T-helper 1 cell treated with Interleukin-12 subunit alpha and Interleukin-12 subunit beta and Interleukin-4 antibody, amounts not matched to agents 30 ng/mL and 1 ng/mL, for 36 hours (primary cell): ENCODE results near the gene CHKB. TPM values are rescaled to one million over a fixed set of nuclear protein-coding genes. Genes with fewer than 3 reads are reported as not detected.

Source experiments
- intact Hi-C: fragments of 100-400 bp; cut with micrococcal nuclease; formaldehyde crosslinking; loops from one replicate; pipeline ENCODE4 v1.15.1; 2024
- total RNA-seq: library from RNA; stranded (reverse); gene quantifications from 2 replicates; pipeline ENCODE4 v1.2.3, GENCODE V29; 2022

CHKB gene
- total RNA-seq, 1 donor from 2014 or later, result 132 TPM

DNA sequence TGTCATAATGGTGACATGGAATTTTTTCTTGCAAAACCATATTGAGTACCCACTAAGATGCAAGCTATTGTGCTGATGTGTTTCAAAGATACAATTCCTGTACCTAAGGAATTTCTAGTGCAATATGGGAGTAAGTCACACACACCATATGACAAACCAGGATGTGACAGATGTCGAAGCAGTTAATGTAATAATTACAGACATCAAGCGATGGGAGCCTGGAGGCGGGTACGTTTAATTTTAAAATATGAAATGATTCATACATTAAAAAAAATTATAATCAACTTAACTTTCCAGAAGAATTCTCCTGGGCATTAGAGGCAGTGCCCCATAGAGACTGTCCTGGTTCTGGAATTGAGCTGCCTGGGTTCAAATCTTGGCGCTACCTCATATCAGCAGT, 25.9 kb downstream of the CHKB start:
- intact Hi-C loops, result no loop called here

DNA sequence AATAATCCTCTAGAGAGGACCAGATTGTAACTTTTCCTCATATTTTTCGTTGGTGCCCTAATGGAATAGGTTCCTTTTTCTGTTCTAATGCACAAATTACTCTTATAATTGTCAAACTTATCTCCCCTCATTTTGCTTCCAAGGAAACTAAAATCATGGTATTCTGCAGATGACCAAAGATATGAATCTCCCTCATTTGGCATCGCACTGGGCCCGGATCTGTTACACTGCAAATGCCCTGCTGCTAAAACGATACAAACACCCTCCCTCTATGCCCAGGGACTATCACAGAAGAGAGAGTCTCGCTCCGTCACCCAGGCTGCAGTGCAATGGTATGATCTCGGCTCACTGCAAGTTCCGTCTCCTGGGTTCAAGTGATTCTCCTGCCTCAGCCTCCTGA, 29.3 kb downstream of the CHKB start:
- intact Hi-C loops, result no loop called here

DNA sequence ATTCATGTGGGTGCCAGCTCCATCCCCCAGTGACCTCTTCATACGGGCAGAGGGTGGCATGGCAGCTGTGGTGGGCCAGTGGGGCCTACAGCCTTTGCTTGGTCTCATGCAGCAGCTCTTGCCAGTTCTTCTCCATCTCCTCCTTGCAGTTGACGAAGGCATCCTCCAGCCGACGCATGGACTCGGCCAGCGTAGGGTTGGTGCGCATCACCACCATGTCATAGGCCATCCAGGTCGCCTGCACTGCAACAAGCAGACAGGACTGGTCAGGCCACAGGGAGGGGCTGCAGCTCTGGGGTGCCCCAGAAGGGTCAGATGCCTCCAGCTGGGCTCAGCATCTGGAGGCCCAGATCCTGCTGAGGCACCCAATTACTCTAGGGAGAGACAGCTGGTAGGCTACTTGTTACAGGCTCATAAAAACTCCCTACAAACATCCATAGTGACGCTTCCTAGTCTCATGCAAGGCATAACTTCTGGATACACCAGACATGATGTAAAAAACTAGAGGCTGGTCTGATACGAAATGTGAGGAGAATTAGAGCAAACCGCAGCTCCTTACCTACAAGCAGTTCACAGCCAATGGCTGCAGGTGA, 31.4 kb downstream of the CHKB start:
- intact Hi-C loops, result no loop called here

DNA sequence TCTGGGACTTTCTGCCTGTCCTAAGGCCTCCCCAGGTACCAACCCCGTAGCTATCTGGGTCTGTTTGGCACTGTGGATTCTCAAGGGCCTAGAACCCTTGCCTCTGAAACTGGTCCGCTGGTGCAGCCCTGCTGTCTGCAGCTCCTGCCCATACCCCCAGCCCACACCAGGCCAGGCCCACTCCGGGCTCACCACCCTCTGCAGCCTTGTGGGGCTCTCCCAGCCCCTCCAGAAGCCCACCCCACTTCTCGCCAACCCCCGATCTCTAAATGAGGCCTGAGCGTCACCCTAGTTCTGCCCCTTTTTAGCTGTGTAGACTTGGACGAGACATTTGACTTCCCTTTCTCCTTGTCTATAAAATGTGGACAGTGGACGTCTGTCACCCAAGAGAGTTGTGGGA, 32.3 kb downstream of the CHKB start:
- intact Hi-C loops, result no loop called here

DNA sequence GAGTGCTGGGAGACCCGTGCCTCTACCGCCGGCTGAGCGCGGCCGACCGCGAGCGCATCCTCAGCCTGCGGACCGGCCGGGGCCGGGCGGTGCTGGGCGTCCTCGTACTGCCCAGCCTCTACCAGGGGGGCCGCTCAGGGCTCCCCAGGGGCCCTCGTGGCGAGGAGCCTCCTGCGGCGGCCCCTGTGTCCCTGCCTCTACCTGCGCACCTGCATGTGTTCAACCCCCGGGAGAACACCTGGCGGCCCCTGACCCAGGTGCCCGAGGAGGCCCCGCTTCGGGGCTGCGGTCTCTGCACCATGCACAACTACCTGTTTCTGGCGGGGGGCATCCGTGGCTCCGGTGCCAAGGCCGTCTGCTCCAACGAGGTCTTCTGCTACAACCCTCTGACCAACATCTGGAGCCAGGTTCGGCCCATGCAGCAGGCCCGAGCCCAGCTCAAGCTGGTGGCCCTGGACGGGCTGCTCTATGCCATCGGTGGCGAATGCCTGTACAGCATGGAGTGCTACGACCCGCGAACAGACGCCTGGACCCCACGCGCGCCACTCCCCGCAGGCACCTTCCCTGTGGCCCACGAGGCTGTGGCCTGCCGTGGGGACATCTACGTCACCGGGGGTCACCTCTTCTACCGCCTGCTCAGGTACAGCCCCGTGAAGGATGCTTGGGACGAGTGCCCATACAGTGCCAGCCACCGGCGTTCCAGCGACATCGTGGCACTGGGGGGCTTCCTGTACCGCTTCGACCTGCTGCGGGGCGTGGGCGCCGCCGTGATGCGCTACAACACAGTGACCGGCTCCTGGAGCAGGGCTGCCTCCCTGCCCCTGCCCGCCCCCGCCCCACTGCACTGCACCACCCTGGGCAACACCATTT, 33.5 kb downstream of the CHKB start:
- intact Hi-C loops, result no loop called here

DNA sequence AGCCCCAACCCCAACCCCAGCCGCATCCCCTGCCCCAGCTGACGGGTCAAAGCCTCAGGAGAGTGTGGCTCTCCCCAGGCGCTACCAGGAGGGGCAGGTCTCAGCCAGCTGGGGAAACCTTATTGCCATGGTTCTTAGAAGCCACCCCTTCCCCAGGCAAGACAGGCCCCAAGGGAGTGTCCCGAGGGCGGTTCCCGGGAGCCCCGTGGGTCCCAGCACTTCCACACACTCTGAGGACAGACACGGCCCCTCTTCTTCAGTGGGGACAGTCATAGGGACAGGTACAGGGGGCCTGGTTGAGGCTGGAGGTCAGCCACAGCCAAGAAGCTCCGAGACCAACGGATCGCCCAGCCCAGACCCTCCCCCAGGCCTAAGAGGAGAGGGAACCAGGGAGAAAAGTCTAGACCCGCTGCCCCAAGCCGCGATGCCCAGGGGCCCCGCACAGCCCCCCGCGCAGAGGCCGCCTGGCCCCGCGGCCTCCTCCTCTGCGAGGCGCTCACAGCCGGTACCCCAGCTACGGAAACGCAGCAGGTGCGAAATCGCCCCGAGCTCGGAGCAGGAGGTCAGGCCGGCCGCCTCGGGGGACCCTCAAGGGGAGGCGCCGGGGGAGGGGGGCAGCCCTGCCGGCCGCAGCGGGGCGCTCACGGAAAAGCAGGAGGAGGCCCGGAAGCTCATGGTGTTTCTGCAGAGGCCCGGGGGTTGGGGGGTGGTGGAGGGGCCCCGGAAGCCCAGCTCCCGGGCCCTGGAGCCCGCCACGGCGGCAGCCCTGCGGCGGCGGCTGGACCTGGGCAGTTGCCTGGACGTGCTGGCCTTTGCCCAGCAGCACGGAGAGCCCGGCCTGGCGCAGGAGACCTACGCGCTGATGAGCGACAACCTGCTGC, 34.4 kb downstream of the CHKB start:
- intact Hi-C loops, result no loop called here

DNA sequence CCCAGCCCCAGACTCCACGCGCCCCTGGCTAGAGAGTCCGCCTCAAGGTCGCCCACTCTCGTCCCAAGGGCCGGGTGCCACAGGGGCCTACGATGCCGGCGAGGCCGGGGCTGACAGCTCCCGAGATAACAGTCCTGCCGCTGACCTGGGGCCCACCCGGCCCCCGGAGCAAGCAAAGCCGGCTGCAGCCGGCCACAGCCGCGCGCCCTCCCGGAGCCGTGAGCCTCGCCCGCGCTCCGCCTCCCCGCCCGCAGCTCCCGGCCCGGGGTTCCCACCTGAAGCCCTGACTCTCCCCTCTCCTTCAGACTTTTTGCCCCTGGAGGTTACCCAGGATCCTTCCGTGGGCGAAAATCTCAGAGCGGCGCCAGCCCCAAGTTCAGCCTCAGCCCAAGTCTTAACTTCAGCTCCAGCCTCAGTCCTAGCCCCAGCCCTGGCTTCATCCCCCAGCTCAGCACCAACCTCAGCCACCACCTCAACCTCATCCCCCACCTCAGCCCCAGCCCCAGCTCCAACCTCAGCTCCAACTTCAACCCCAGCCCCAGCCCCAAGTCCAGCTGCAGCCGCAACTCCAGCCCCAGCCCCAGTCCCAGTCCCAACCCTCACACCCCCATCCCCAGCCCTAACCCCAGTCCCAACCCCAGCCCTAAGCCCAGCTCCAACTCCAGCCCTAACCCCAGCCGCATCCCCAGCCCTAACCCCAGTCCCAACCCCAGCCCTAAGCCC, 35.2 kb downstream of the CHKB start:
- intact Hi-C loops, result no loop called here

DNA sequence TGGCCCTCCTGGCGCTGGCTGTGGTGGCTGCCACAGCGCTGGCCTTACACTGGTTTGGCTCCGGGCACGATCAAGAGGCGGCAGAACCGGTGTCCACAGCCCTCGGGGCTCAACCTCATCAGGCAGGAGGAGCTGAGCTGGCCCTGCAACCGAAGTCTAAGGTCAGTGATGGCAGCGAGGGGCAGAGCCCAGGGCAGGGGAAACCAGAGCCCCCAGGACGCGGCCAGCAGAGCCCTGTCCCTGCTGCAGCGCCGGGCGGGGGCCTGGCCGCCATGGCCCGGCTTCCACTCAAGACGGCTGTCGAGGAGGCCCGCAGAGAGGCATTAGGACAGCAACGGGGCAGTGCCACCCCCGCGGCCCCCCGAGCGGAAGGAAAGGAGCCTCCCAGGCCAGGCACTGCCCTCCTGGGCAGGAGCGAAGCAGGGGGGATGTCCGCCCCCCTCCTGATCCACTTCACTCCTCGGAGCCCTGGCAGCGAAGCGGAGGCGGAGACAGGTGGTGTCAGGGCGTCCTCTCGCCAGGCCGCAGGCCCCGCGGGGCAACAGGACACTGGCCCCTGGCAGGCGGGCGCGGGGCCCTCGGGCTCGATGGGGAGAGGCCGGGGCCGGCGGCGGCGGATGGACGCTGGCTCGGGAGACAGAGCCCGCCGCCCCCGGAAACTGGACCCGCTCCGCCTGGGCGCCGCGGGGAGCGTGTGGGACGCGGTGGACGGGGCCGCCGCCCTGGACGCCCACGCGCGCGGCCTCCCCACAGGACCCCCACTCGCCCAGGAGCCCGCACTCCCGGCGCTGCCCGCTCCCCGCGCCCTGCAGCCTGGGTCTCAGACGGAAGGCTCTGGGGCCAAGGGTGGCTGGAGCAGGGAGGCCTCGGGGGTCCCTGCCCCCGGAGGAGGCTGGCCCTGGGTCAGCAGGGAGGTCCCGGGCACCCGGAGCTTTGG, 36.1 kb downstream of the CHKB start:
- intact Hi-C loops, result no loop called here

DNA sequence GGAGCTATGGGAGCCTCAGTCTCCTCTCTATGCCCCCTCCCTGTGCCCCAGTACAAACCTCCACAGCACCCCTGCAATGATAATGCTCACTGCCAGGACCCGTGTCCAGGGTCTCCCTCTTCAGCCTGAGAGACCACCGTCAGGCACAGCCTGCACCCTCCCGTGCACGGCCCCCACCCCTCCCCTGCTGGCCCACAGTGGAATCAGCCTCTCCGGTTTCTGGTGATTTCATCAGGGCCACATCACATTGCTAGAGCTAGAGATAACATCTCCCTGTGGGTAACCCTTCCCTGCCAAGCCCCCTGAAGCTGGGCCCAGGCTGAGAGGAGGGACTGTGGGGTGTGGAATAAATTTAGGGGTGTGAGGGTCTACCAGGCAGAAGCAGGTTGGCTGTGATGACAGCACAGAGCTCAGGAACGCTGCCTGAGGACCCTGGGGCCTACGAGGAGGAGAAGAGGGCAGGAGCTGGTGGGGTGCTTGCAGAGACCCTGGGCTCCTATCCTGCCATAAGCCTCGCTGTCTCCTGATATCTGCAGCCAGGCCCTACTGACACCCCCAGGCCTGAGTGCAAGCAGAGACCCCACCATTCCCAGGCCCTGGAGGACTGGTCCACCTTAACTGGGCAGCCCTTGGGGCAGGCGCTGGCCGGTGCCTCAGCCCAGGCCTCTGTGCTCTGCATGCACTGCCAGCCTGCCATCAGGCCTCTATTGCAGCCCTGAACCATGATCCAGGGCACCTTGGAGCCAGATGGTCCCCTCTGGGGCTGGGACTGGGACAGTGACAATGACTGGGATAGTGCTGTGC, 36.9 kb downstream of the CHKB start, which contains the start of gene KLHDC7B:
KLHDC7B (plus strand) TSS at position 378 of the 804 bp plus-strand sequence; CDS start at position 723, 345 bp downstream.
- intact Hi-C loops, result no loop called here

DNA sequence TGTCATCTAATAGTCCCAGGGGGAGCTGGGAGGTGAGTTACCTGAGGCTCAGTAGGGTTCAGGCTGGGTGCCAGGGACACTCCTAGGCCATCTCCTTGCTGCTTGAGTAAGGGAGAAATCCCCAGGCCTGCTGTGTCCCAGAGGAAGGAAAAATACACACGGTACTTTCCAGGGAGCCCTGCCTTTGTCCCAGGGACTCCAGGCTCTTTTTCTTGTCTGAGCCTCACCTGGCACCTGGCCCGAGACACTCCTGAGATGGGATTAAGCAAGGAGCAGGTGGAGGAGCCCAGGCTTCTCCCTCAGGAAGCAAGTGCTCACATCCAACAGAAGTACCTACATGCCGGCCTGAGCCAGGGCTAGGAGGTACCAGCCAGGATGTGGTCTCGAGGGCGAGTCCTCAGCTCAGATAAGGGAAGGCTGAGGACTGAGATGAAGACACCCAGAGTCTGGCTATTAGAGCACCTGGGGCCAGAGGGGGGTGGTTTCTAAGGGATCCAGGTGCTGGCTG, 37.8 kb downstream of the CHKB start:
- intact Hi-C loops, result loop anchor here (1.0 to 5.0 kb wide), 4 partner anchors 14 to 76 kb away; partner anchors contain the start of genes SYCE3 and TYMP

DNA sequence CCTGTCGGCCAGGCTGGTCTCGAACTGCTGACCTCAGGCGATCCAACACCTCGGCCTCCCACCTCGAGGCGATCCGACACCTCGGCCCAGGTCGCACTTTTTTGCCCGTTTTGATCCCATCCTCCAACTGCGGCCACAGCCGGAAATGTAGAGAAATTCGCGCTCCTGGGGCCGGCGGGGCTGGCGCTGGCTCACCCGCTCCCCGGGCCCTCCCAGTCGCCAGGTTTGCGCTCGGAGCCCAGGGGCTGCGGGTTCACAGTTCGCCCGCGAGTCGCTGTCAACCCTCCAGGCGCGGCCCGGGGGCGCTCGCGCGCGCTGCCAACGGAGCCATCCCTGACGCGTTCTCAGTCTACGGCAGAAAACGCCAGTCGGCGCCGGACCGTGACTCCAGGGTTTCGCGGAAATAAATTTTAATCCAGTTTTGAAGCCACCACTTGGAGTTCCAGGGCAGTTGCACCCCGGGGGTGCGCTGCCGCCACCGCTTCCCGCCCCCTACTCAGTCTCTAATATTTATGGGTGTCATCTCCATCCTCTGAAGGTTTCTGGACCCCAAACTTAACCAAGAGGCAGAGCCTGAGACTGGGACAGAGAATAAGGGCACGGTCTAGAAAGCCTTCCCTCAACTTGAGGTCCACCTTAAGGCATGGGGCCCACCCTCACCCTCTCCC, 38.4 kb downstream of the CHKB start:
- intact Hi-C loops, result loop anchor here (1.0 to 5.0 kb wide), 4 partner anchors 14 to 76 kb away; partner anchors contain the start of genes SYCE3 and TYMP

DNA sequence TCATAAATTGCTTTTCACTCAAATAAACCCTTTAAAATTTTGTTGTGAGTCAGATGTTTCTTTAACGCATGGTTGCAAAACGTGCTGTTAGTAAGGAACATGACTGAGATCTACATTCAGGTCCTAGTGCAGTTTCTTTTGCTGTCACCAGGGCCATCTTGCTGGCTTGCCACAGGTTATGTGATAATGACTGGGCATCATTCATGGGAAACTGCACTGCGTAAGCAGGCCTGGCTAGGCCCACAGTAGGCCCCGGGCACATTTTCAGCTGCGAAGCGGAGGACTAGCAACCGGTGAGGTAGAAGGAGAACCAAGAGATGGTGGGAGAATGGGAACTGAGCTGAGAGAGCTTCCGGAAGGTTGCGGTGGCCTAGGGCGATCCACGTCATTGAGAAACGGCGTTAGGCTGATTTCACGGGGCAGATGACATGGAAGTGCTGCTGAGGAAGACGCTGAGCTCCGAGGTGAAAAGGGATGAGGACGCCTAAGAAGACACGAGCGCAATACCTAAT, 40.2 kb downstream of the CHKB start:
- intact Hi-C loops, result loop anchor here (5.0 kb wide), 1 partner anchor 70 kb away; no protein-coding TSS in a partner anchor

DNA sequence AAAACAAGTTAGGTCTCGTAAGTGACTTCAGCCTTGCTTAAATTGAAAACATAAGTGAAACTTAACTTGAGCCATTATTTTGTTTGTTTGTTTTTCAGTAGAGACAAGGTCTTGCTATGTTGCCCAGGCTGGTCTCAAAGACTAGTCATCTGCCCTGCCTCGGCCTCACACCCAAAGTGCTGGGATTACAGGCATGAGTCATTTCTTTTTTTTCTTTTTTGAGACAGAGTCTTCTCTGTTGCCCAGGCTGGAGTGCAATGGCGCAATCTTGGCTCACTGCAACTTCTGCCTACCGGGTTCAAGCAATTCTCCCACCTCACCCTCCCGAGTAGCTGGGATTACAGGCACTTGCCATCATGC, 41.0 kb downstream of the CHKB start:
- intact Hi-C loops, result loop anchor here (5.0 kb wide), 1 partner anchor 69 kb away; no protein-coding TSS in a partner anchor

DNA sequence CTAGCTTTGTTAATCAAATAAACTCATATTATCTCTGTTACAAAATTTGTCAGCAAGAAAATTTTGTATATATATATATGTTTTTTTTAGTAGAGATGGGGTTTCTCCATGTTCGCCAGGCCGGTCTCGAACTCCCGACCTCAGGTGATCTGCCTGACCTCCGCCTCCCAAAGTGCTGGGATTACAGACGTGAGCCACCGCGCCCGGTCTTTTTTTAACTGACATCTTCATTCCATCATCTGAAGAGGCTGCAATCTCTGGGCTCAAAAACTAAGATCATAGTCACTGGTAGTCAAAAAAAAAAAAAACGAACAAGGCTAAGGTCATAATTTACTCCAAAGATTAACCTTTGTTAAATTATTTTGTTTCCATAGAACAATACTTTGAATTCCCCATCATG, 42.3 kb downstream of the CHKB start:
- intact Hi-C loops, result loop anchor here (5.0 kb wide), 1 partner anchor 68 kb away; no protein-coding TSS in a partner anchor

DNA sequence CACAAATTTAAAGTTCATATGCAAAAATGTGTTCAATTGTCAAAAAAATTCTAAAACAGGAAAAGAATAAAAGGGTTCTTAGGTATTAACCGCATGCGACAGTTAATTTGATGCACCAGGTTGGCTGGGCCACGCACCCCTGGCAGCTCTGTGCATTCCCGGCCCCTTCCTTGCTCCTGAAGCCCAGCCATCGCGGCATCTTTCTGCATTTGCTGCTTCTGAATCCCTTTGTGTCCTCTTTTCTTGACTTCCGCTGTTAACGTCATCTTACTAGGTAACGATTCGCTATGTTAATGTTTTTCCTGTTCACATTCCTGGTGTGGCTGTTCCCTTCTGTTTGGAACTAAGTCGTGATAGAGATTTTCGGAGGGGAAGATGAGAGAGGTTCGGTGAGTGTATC, 44.9 kb downstream of the CHKB start:
- intact Hi-C loops, result loop anchor here (2.0 kb wide), 1 partner anchor 45 kb away; the partner anchor contains the start of gene CHKB

DNA sequence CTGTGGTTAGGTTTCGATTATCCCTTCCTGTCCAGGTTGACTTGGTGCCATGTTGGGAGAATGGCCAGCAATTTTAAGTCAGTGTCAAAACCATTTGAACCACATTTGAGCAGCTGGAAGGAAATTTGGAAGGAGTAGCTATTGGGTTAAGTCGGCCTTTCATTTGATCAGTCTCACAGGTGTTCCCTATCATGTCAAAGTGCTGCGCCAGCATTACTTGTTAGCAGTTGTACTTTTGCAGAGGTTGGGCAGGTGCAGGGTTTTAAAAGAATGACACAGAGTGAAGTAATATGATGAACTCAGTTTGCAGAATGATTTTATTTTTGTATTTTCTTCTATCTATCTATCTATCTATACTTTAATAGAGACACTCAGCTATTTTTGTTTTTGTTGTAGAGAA, 46.4 kb downstream of the CHKB start:
- intact Hi-C loops, result no loop called here

DNA sequence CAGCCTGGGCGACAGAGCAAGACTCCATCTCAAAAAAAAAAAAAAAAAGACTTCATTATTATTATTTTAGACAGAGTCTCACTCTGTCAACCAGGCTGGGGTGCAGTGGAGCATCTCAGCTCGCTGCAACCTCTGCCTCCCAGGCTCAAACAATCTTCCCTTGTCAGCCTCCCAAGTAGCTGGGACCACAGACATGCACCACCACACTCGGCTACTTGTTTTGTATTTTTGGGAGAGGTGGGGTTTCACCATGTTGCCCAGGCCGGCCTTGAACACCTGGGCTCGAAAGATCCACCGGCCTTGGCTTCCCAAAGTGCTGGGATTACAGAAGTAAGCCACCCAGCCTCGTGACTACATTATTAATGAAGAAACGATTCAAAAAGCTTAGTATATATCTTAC, 47.5 kb downstream of the CHKB start:
- intact Hi-C loops, result no loop called here
